NCI-H1048 (cell line): ENCODE data around the gene INPP5F.
"Not testable (repeated sequence)": the region's sequence is repeated elsewhere in the genome, so short reads cannot be mapped to it uniquely, and the experiment has no call there.

Source experiments
- DNase-seq: peaks from one replicate; lab custom pipeline; 2025; lab: John Stamatoyannopoulos, UW

INPP5F gene

GRCh38 chr10:119863951-119864565, 138.2 kb downstream of the INPP5F start:
- DNase-seq = no peak

DNA sequence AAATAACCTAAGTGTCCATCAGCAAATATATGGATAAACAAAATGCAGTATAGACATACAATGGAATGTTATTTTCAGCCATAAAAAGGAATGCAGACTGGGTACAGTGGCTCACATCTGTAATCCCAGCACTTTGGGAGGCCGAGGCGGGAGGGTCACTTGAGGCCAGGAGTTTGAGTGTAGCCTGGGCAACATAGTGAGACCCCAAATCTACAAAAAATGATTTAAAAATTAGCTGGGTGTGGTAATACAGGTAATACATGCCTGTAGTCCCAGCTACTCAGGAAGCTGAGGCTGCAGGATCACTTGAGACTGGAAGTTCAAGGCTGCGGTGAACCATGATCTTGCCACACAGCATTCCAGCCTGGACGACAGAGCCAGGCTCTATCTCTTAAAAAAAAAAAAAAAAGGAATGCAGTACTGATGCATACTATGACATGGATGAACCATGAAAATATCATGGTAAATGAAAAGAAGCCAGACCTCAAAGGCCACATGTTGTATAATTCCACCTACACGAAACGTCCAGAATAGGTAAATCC, 139.9 kb downstream of the INPP5F start:
- DNase-seq = no peak

- no peak for DNase-seq
Measured at GRCh38 chr10:119867317-119867716, 141.5 kb downstream of the INPP5F start.

- DNase-seq = not testable (repeated sequence)
Measured at GRCh38 chr10:119869398-119869797, 143.5 kb downstream of the INPP5F start.

- DNase-seq = no peak
Measured at GRCh38 chr10:119871881-119872609, 146.2 kb downstream of the INPP5F start.

GRCh38 chr10:119872610-119872859, 146.7 kb downstream of the INPP5F start, which contains the start of gene MCMBP:
MCMBP (minus strand) TSS chr10:119872843; CDS start chr10:119872584, 259 bp downstream.
- DNase-seq = no peak

- peak; percentile 62 for DNase-seq
Measured at GRCh38 chr10:119872860-119873681, 147.2 kb downstream of the INPP5F start.

DNA sequence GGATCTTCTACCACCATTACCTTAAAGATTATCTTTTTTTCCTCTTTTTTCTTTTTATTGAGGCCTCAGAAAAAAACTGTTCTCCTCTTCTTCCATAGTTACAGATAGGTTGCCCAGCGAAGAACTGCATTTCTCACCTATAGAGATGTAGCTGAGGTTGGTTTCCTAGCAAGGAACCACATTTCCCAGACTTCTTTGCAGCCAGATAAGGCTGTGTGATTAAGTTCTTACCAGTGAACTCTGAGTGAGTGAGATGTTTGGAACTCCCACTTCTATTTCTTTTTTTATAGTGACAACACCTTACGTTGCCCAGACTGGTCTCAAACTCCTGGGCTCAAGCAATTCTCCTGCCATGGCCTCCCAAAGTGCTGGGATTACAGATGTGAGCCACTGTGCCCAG, 152.7 kb downstream of the INPP5F start:
- no peak for DNase-seq
